ENCODE data around the gene UGT2B10. TPM values are rescaled to one million over a fixed set of nuclear protein-coding genes. Genes with fewer than 3 reads are reported as not detected.
"Not testable (repeated sequence)": the region's sequence is repeated elsewhere in the genome, so short reads cannot be mapped to it uniquely, and the experiment has no call there.

The UGT2B10 gene
- total RNA-seq (2014; rRNA removed; shearing (Covaris generic)): not detected in 2 replicates
- polyA plus RNA-seq (2015; cell fraction: cytosol; rRNA removed): not detected in 2 replicates
- not detected in 2 replicates for polyA plus RNA-seq (2015; cell fraction: nucleus; rRNA removed)

GRCh38 chr4:68815617-68816409, at the start of gene UGT2B10:
TSS of gene UGT2B10 (plus strand) at chr4:68815994. CDS start at chr4:68816020, 26 bp downstream.
- DNase-seq (ENCODE audit: low read depth, low spot score); in situ Hi-C loops (cut with HindIII; ENCODE audit: low pct_unique_long_range_greater_than_20kb, low sequenced_read_pairs): not testable (repeated sequence)

GRCh38 chr4:68771836-68772235, 44.0 kb upstream of the UGT2B10 start:
- in situ Hi-C loops (cut with HindIII; ENCODE audit: low pct_unique_long_range_greater_than_20kb, low sequenced_read_pairs); DNase-seq (ENCODE audit: low read depth, low spot score): not testable (repeated sequence)

DNA sequence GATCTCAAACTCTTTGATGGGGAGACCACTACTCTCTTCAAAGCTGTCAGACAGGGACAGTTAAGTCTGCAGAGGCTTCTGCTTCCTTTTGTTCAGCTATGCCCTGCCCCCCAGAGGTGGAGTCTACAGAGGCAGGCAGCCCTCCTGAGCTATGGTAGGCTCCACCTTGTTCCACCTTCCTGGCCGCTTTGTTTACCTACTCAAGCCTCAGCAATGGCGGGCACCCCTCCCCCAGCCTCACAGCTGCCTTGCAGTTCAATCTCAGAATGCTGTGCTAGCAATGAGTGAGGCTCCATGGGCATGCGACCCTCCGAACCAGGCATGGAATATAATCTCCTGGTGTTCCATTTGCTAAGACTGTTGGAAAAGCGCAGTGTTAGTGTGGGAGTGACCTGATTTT, 42.1 kb upstream of the UGT2B10 start:
- in situ Hi-C loops (cut with HindIII; ENCODE audit: low pct_unique_long_range_greater_than_20kb, low sequenced_read_pairs): no loop called here
- DNase-seq (ENCODE audit: low read depth, low spot score): no peak

- no peak for DNase-seq (ENCODE audit: low read depth, low spot score)
- in situ Hi-C loops (cut with HindIII; ENCODE audit: low pct_unique_long_range_greater_than_20kb, low sequenced_read_pairs): no loop called here
Measured at GRCh38 chr4:68780232-68780631, 35.6 kb upstream of the UGT2B10 start.

- no peak for DNase-seq (ENCODE audit: low read depth, low spot score)
- in situ Hi-C loops (cut with HindIII; ENCODE audit: low pct_unique_long_range_greater_than_20kb, low sequenced_read_pairs): no loop called here
Measured at GRCh38 chr4:68797048-68797447, 18.7 kb upstream of the UGT2B10 start.

DNA sequence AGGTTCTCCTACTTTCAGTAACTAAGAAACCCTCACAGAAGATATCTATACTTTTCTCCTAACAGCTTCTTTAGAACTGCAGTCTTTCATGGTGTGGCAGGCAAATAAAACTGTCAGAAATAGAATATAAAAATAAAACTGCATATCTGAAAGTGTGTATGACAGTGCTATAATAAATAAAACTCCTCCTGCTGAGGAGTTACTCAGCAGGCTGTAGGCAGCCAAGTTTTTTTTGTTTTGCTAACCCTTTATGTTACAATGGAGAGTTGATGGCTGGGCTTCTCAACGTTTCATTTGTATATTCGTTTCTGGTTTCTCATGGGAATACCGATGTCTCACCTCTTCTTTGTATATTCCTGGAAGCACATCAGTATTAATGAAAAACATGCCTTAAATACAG, 18.2 kb upstream of the UGT2B10 start:
- no peak for DNase-seq (ENCODE audit: low read depth, low spot score)
- in situ Hi-C loops (cut with HindIII; ENCODE audit: low pct_unique_long_range_greater_than_20kb, low sequenced_read_pairs): no loop called here

- DNase-seq (ENCODE audit: low read depth, low spot score): no peak
- in situ Hi-C loops (cut with HindIII; ENCODE audit: low pct_unique_long_range_greater_than_20kb, low sequenced_read_pairs): no loop called here
Measured at GRCh38 chr4:68803013-68803412, 12.8 kb upstream of the UGT2B10 start.

GRCh38 chr4:68808060-68808459, 7.7 kb upstream of the UGT2B10 start:
- in situ Hi-C loops (cut with HindIII; ENCODE audit: low pct_unique_long_range_greater_than_20kb, low sequenced_read_pairs): no loop called here
- no peak for DNase-seq (ENCODE audit: low read depth, low spot score)

- DNase-seq (ENCODE audit: low read depth, low spot score): no peak
- in situ Hi-C loops (cut with HindIII; ENCODE audit: low pct_unique_long_range_greater_than_20kb, low sequenced_read_pairs): no loop called here
Measured at GRCh38 chr4:68810919-68811318, 4.9 kb upstream of the UGT2B10 start.

DNA sequence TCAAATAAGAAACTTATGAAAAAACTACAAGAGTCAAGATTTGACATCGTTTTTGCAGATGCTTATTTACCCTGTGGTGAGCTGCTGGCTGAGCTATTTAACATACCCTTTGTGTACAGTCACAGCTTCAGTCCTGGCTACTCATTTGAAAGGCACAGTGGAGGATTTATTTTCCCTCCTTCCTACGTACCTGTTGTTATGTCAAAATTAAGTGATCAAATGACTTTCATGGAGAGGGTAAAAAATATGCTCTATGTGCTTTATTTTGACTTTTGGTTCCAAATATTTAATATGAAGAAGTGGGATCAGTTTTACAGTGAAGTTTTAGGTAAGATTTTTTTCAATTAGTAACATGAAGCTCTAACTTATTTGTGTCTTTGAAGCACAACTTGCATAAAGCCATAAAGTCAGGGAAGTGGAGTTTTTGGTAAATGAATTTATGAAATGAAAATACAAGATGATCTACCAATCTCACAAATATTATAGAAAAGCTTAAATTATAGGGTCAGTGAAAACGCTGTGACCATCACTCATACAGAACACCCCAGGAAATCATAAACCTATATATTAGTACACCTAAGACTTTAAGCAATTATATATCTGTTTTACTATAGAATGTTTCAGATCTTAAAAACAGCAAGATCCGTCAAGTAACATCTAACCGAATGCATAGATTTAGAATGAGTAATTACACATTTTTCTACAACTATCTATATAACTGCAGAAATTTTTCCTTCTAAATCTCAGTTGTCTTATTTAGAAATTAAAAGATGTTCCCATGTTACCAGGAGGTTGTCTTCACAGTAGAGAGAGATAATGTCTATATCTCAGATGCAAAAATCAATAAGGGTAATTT, 844 bp downstream of the UGT2B10 start:
- DNase-seq (ENCODE audit: low read depth, low spot score); in situ Hi-C loops (cut with HindIII; ENCODE audit: low pct_unique_long_range_greater_than_20kb, low sequenced_read_pairs): not testable (repeated sequence)

GRCh38 chr4:68817386-68817785, 1.6 kb downstream of the UGT2B10 start:
- DNase-seq (ENCODE audit: low read depth, low spot score): no peak
- in situ Hi-C loops (cut with HindIII; ENCODE audit: low pct_unique_long_range_greater_than_20kb, low sequenced_read_pairs): no loop called here

DNA sequence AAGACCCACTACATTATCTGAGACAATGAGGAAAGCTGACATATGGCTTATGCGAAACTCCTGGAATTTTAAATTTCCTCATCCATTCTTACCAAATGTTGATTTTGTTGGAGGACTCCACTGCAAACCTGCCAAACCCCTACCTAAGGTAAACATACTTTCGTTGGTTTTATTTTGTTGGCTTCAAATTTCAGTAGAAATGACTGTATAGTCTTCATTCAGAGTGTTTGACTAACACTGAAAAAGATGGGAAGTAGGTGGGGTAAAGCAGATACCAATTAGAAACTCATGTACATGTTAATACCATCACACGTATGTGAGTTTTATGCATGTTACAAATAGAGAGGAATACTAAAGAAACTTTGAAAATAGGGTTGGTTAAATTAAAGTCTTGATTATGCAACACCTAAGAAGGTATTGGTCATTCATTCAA, 2.3 kb downstream of the UGT2B10 start:
- DNase-seq (ENCODE audit: low read depth, low spot score); in situ Hi-C loops (cut with HindIII; ENCODE audit: low pct_unique_long_range_greater_than_20kb, low sequenced_read_pairs): not testable (repeated sequence)

GRCh38 chr4:68831642-68832041, 15.8 kb downstream of the UGT2B10 start:
- no peak for DNase-seq (ENCODE audit: low read depth, low spot score)
- in situ Hi-C loops (cut with HindIII; ENCODE audit: low pct_unique_long_range_greater_than_20kb, low sequenced_read_pairs): no loop called here

DNA sequence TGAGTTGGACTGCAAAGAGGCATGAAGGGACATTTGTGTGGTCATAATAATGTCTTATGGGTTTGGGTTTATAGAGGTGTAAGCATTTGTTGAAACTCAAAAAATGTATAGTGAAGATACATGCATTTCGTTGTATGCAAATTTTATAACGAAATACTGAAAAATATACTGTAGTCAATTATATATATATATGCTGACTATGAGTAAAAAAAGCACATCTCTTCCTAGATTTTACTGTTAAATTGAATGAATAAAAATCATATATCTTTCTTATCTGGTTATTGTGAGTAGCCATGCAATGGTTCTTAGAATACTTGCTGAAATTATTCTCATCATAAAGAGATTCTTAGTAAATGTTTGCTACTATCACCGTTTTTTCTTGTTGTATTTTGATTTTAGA, 34.5 kb downstream of the UGT2B10 start:
- no peak for DNase-seq (ENCODE audit: low read depth, low spot score)
- in situ Hi-C loops (cut with HindIII; ENCODE audit: low pct_unique_long_range_greater_than_20kb, low sequenced_read_pairs): no loop called here

DNA sequence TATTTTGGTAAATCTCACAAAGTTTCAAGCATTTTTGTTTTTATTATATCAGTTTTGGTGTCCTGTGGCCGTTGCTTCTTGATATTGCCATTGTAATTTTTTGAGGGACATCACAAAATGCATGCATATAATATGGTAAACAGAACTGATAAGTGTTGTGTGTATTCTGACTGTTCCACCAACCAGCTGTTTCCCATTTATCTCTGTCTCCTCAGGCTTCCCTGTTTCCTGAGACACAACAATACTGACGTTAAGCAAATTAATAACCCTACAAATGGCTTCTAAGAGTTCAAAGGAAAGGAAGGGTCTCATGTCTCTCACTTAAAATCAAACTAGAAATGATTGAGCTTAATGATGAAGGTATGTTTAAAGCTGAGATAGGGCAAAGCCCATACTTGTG, 40.0 kb downstream of the UGT2B10 start:
- in situ Hi-C loops (cut with HindIII; ENCODE audit: low pct_unique_long_range_greater_than_20kb, low sequenced_read_pairs): no loop called here

GRCh38 chr4:68858039-68858438, 42.2 kb downstream of the UGT2B10 start:
- in situ Hi-C loops (cut with HindIII; ENCODE audit: low pct_unique_long_range_greater_than_20kb, low sequenced_read_pairs): no loop called here
- DNase-seq (ENCODE audit: low read depth, low spot score): no peak

More for the DNA sequence above, 40.0 kb downstream of the UGT2B10 start:
- no peak for DNase-seq (ENCODE audit: low read depth, low spot score)

GRCh38 chr4:68859655-68860054, 43.9 kb downstream of the UGT2B10 start:
- in situ Hi-C loops (cut with HindIII; ENCODE audit: low pct_unique_long_range_greater_than_20kb, low sequenced_read_pairs): no loop called here
- no peak for DNase-seq (ENCODE audit: low read depth, low spot score)

- in situ Hi-C loops (cut with HindIII; ENCODE audit: low pct_unique_long_range_greater_than_20kb, low sequenced_read_pairs): no loop called here
Measured at GRCh38 chr4:68861057-68861456, 45.3 kb downstream of the UGT2B10 start.

More at GRCh38 chr4:68861057-68861456, 45.3 kb downstream of the UGT2B10 start:
- DNase-seq (ENCODE audit: low read depth, low spot score): no peak
